K562 (cell line): ENCODE measurements around the gene GCNA. TPM values are rescaled to one million over a fixed set of nuclear protein-coding genes. Genes with fewer than 3 reads are reported as not detected.

Source experiments
- BCOR ChIP-seq: fragments of 450-650 bp; IDR thresholded peaks from 2 replicates; pipeline ENCODE4 v1.6.1; 2016
- CREB5 ChIP-seq: fragments of 250-450 bp; sonication (Bioruptor Pico); IDR thresholded peaks from 2 replicates; pipeline ENCODE4 v1.5.0; 2020; ENCODE audit warnings: mild to moderate bottlenecking
- EP300 ChIP-seq: IDR thresholded peaks from 2 replicates; pipeline ENCODE4 v1.6.1; 2012; ENCODE audit warnings: low read length, improper control_type of control experiment
- FOXJ3 ChIP-seq: sonication (generic); formaldehyde crosslinking; IDR thresholded peaks from 2 replicates; pipeline ENCODE4 v1.4.0; 2020; ENCODE audit warnings: mild to moderate bottlenecking, missing genetic modification reagents
- ILF3 ChIP-seq: fragments of 450-650 bp; IDR thresholded peaks from 2 replicates; pipeline ENCODE4 v1.6.1; 2018; ENCODE audit warnings: antibody characterized with exemption, mild to moderate bottlenecking, moderate library complexity, borderline replicate concordance
- MYBL2 ChIP-seq, 2 experiments: fragments of 450-650 bp in 1 of 2; sonication (generic) in 1 of 2; formaldehyde crosslinking in 1 of 2; IDR thresholded peaks; 2 replicates each; pipeline versions ENCODE4 v1.6.1 to v1.8.1; 2017 to 2022; ENCODE audit warnings: borderline replicate concordance in 1 of 2, inconsistent platforms in 1 of 2, low read depth in 1 of 2, mild to moderate bottlenecking in 1 of 2, missing genetic modification reagents in 1 of 2, moderate library complexity in 1 of 2
- SAFB2 ChIP-seq: fragments of 200-400 bp; formaldehyde crosslinking; IDR thresholded peaks from 2 replicates; pipeline ENCODE4 v1.6.1; 2018; ENCODE audit warnings: borderline replicate concordance, low read length, low read depth, moderate library complexity; ENCODE audit not compliant: severe bottlenecking
- SRF ChIP-seq, 2 experiments: fragments of 250-450, 450-650 bp in 1 of 2; sonication (Bioruptor Pico) in 1 of 2; sonication (generic) in 1 of 2; formaldehyde crosslinking; IDR thresholded peaks; 2 replicates each; pipeline versions ENCODE4 v1.5.0 to v1.5.1; 2020 to 2022; ENCODE audit warnings: mild to moderate bottlenecking in 1 of 2, missing genetic modification reagents in 1 of 2
- STAG1 ChIP-seq: sonication (generic); formaldehyde crosslinking; IDR thresholded peaks from 2 replicates; pipeline ENCODE4 v1.5.0; 2020; ENCODE audit warnings: missing genetic modification reagents, borderline replicate concordance
- TRIM24 ChIP-seq, 2 experiments: fragments of 450-650 bp; IDR thresholded peaks; 2 replicates each; pipeline ENCODE4 v1.6.1; 2016
- XRCC5 ChIP-seq: fragments of 200-400 bp; formaldehyde crosslinking; IDR thresholded peaks from 2 replicates; pipeline ENCODE4 v1.6.1; 2017; ENCODE audit warnings: low read depth, mild to moderate bottlenecking, low read length
- ZBTB40 ChIP-seq, 2 experiments: fragments of 450-650 bp in 1 of 2; sonication (generic) in 1 of 2; formaldehyde crosslinking in 1 of 2; IDR thresholded peaks; 2 replicates each; pipeline versions ENCODE4 v1.7.1 to v1.9.0; 2016 to 2022; ENCODE audit warnings: inconsistent platforms in 1 of 2, mild to moderate bottlenecking in 1 of 2, missing genetic modification reagents in 1 of 2
- ZBTB43 ChIP-seq: sonication (generic); formaldehyde crosslinking; IDR thresholded peaks from 2 replicates; pipeline ENCODE4 v1.8.0; 2023; ENCODE audit warnings: mild to moderate bottlenecking, missing genetic modification reagents
- ZNF124 ChIP-seq: sonication (generic); formaldehyde crosslinking; IDR thresholded peaks from 2 replicates; pipeline ENCODE4 v1.8.1; 2022; ENCODE audit warnings: missing genetic modification reagents
- ZNF444 ChIP-seq: fragments of 250-450 bp; sonication (Bioruptor Pico); IDR thresholded peaks from 2 replicates; pipeline ENCODE4 v1.4.0; 2020; ENCODE audit warnings: mild to moderate bottlenecking, moderate library complexity
- ZNF695 ChIP-seq: fragments of 450-650 bp; formaldehyde crosslinking; IDR thresholded peaks from 2 replicates; pipeline ENCODE4 v1.4.0; 2020; ENCODE audit warnings: mild to moderate bottlenecking, moderate library complexity
- polyA plus RNA-seq, 8 experiments: library from polyadenylated mRNA; depleted of rRNA in 4 of 8; stranded (reverse) in 5 of 8; unstranded in 3 of 8; fragments of >200 nt; fragmentation: Nextera tagmentation in 2 of 8; fragmentation: Illumina TruSeq in 1 of 8; extraction: Ambion mirVana in 2 of 8; extraction: Trizol in 1 of 8; gene quantifications; 2 replicates each; pipeline versions ENCODE4 v1.2.1 to v1.2.3, GENCODE V29; 2011 to 2014; ENCODE audit warnings: inconsistent platforms in 1 of 8, missing spikeins in 1 of 8
- total RNA-seq, 7 experiments: library from RNA; depleted of rRNA in 6 of 7; stranded (reverse); fragments of >200 nt in 6 of 7; fragmentation: Illumina TruSeq in 2 of 7; extraction: Trizol in 2 of 7; gene quantifications; 2 replicates each; pipeline versions ENCODE4 v1.2.1 to v1.2.3, GENCODE V29; 2011 to 2021; ENCODE audit warnings: low replicate concordance in 1 of 7

GCNA gene
- total and polyA plus RNA-seq, 9 of the 15 experiments (the other 6 are each of a cell fraction or from before 2014, with no cell fraction given): 0.27 to 1.5 (median 0.86) TPM

- TF ChIP-seq ZBTB40 (IDR thresholded peaks at IDR 0.05) (peak; percentile 53), ZBTB40 (CRISPR knock-in tag; IDR thresholded peaks at IDR 0.05) (no peak), BCOR (no peak), SRF (CRISPR knock-in tag; IDR thresholded peaks at IDR 0.05) (no peak), ILF3 (no peak), CREB5 (CRISPR knock-in tag) (no peak), ZNF695 (CRISPR knock-in tag) (no peak), ZBTB43 (CRISPR knock-in tag) (no peak), MYBL2 (IDR thresholded peaks at IDR 0.05; ENCODE audit: low read depth) (no peak), MYBL2 (CRISPR knock-in tag; IDR thresholded peaks at IDR 0.05; ENCODE audit: borderline replicate concordance) (no peak), STAG1 (CRISPR knock-in tag) (no peak), FOXJ3 (CRISPR knock-in tag) (no peak), TRIM24 (IDR thresholded peaks at IDR 0.05) (peak; percentile 46 to 53; a peak in 2 of 4 replicates), SAFB2 (no peak), EP300 (peak; percentile 49; the same call in 1 of the 2 replicates), ZNF124 (CRISPR knock-in tag) (no peak), ZNF444 (CRISPR knock-in tag) (no peak), XRCC5 (peak; percentile 97)
Observed at GRCh38 chrX:71532753-71533425, 45.3 kb upstream of the GCNA start, which contains the start of gene OGT (continued).
